ENCODE data around the gene RNPEPL1.

DNA sequence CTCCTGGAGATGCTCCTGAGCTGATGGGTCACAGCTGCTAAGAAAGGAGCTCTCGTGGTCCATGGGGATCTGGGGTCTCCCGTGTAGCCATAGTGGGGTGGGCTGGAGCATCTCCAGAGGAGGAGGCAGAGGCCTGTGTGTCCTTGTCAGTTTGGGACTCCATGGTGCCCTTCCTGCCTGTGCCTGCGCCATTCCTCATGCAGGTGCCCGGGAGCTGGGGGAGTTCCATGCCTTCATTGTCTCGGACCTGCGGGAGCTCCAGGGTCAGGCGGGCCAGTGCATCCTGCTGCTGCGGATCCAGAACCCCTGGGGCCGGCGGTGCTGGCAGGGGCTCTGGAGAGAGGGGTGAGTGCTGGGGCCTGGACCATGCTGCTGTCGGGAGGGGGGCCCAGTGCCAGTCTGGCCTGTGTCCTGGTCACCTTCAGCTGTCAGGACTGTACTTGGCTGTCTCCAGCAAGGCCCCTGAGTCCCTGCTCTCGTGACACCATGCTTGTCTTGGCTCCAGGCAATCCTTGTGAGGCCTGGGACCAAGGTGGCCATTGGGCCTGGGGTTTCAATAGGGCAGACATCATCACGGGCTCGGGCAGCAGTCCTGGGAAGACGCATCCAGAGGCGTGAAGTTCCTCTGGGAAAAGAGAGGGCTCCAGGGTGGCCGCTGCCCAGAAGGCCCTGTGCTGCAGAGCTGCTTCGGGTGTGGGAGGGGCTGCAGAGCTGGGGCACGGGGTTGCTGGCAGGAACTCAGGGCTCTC lies 25.6 kb downstream of the RNPEPL1 start:
- TF ChIP-seq, protein P1, sequence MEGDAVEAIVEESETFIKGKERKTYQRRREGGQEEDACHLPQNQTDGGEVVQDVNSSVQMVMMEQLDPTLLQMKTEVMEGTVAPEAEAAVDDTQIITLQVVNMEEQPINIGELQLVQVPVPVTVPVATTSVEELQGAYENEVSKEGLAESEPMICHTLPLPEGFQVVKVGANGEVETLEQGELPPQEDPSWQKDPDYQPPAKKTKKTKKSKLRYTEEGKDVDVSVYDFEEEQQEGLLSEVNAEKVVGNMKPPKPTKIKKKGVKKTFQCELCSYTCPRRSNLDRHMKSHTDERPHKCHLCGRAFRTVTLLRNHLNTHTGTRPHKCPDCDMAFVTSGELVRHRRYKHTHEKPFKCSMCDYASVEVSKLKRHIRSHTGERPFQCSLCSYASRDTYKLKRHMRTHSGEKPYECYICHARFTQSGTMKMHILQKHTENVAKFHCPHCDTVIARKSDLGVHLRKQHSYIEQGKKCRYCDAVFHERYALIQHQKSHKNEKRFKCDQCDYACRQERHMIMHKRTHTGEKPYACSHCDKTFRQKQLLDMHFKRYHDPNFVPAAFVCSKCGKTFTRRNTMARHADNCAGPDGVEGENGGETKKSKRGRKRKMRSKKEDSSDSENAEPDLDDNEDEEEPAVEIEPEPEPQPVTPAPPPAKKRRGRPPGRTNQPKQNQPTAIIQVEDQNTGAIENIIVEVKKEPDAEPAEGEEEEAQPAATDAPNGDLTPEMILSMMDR (IDR thresholded peaks at IDR 0.05; ENCODE audit: low read depth, low read length), result no peak
- TF ChIP-seq POLR2A (IDR thresholded peaks at IDR 0.05; ENCODE audit: extremely low read depth, insufficient read length), result no peak
- TF ChIP-seq, protein P2, sequence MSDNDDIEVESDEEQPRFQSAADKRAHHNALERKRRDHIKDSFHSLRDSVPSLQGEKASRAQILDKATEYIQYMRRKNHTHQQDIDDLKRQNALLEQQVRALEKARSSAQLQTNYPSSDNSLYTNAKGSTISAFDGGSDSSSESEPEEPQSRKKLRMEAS (IDR thresholded peaks at IDR 0.05; ENCODE audit: low read depth, low read length), result no peak
- no peak for TF ChIP-seq MYC (IDR thresholded peaks at IDR 0.05; ENCODE audit: low read depth, low read length)

All from NB4 (cell line).